GM19467 (cell line): ENCODE results near the gene RAX.

Experiments used
- ATAC-seq: cut with Tn5 transposase; IDR thresholded peaks from one replicate; pipeline ENCODE4 v1.9.1; 2021; ENCODE audit warnings: mild to moderate bottlenecking, moderate library complexity; ENCODE audit not compliant: unreplicated experiment

Gene RAX

GRCh38 chr18:59249199-59249774 is 24.0 kb downstream of the RAX start:
- ATAC-seq, result no peak

- ATAC-seq, result no peak
Measured at GRCh38 chr18:59246796-59247195, 26.5 kb downstream of the RAX start.

GRCh38 chr18:59242906-59243305 is 30.3 kb downstream of the RAX start:
- no peak for ATAC-seq

- ATAC-seq, result no peak
Measured at GRCh38 chr18:59239642-59240041, 33.6 kb downstream of the RAX start.

- ATAC-seq, result no peak
Measured at GRCh38 chr18:59238385-59238784, 34.9 kb downstream of the RAX start.

GRCh38 chr18:59233017-59233410 is 40.2 kb downstream of the RAX start:
- ATAC-seq, result no peak

- no peak for ATAC-seq
Measured at GRCh38 chr18:59232309-59233016, 40.8 kb downstream of the RAX start.

GRCh38 chr18:59231877-59232276 is 41.4 kb downstream of the RAX start:
- ATAC-seq, result no peak

GRCh38 chr18:59231114-59231513 is 42.1 kb downstream of the RAX start:
- ATAC-seq, result no peak

GRCh38 chr18:59229701-59230443 is 43.4 kb downstream of the RAX start:
- ATAC-seq, result no peak

GRCh38 chr18:59229191-59229590 is 44.1 kb downstream of the RAX start:
- no peak for ATAC-seq

- ATAC-seq, result no peak
Measured at GRCh38 chr18:59228351-59228750, 44.9 kb downstream of the RAX start.

GRCh38 chr18:59222341-59222740 is 50.9 kb downstream of the RAX start:
- no peak for ATAC-seq

- ATAC-seq, result no peak
Measured at GRCh38 chr18:59220784-59221765, 52.2 kb downstream of the RAX start.

GRCh38 chr18:59220164-59220783 is 53.0 kb downstream of the RAX start:
- no peak for ATAC-seq

- ATAC-seq, result no peak
Measured at GRCh38 chr18:59219672-59220163, 53.5 kb downstream of the RAX start, which contains the start of gene GRP. TSS of gene GRP (plus strand) at chr18:59220158. CDS start at chr18:59220266, 108 bp downstream.

- ATAC-seq, result no peak
Measured at GRCh38 chr18:59218018-59218417, 55.2 kb downstream of the RAX start.
